ENCODE results near the gene FADS3.

Gene FADS3, protein sequence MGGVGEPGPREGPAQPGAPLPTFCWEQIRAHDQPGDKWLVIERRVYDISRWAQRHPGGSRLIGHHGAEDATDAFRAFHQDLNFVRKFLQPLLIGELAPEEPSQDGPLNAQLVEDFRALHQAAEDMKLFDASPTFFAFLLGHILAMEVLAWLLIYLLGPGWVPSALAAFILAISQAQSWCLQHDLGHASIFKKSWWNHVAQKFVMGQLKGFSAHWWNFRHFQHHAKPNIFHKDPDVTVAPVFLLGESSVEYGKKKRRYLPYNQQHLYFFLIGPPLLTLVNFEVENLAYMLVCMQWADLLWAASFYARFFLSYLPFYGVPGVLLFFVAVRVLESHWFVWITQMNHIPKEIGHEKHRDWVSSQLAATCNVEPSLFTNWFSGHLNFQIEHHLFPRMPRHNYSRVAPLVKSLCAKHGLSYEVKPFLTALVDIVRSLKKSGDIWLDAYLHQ

DNA sequence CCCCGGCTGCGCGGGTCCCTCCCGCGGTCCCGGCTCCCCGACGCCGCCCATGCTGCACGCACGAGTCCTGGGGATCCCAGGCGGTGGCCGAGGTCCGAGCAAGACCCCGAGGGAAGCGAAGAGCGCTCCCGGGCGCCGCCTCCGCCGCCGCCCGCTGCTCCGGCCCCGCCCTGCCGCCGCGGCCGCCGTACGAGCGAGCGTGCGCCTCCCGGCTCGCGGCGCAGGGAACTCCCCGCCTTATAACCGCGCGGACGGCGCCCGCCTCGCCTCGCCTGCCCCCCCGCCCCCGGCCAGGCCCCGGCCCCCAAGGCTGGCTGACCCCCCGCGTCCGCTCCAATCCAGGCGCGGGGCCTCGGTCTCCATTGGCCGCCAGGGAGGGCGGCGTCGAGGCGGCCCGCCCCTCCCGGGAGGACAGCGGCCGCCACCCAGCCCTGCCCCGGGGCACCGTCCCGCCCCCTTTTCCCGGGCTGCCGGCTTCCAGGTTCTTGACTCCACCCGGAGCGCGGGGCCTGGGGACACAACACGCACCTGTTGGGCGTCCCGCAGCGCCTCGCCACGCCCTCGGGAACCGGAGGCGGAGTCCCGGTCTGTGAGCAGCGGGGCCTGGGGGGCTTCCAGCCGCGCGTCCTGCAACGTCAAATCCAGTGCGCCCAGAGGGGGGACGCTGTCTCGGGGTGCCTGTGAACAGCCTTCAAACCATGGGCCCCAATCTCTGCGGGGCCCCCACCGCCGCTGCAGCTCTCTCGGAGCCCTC, at the start of gene FADS3:
FADS3 (minus strand) TSS at position 215 of the 754 bp plus-strand sequence; CDS start at position 51, 164 bp downstream.
- DNase-seq (ENCODE audit: low read depth) = peak; percentile 94
- H3K4me1 ChIP-seq (ENCODE audit: control insufficient read depth, insufficient read depth, low read length) = peaks cover 45% of the 10 kb centered on the region

DNA sequence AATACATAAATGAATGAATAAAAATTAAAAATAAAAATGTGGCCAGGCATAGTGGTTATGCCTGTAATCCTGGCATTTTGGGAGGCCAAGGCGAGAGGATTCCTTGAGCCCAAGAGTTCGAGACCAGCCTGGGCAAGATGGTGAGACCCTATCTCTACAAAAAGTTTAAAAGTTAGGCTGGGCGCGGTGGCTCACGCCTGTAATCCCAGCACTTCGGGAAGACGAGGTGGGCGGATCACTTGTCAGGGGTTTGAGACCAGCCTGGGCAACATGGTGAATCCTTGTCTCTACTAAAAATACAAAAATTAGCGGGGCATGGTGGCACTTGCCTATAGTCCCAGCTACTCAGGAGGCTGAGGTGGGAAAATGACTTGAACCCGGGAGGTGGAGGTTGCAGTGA, 49.1 kb upstream of the FADS3 start:
- DNase-seq (ENCODE audit: low read depth) = no peak
- Histone ChIP-seq H3K9me3 (ENCODE audit: control insufficient read depth, low read length) (peaks cover 17% of the 10 kb centered on the region), H3K4me1 (ENCODE audit: control insufficient read depth, insufficient read depth, low read length) (no peaks in the 10 kb centered on the region), H3K36me3 (ENCODE audit: control insufficient read depth, insufficient read depth, low read length, severe bottlenecking) (no peaks in the 10 kb centered on the region), H3K9ac (ENCODE audit: low read length) (no peak overlapping the region), H3K27me3 (replicated peaks; ENCODE audit: control insufficient read depth, insufficient read depth, low read length) (no peaks in the 10 kb centered on the region), H3K4me3 (ENCODE audit: low read length) (no peak overlapping the region)

More for the DNA sequence above, at the start of gene FADS3:
- Histone ChIP-seq H3K9ac (ENCODE audit: low read length) (peak within 1 kb of the TSS; percentile 97), H3K36me3 (ENCODE audit: control insufficient read depth, insufficient read depth, low read length, severe bottlenecking) (peaks cover 9% of the 10 kb centered on the region), H3K27me3 (replicated peaks; ENCODE audit: control insufficient read depth, insufficient read depth, low read length) (no peaks in the 10 kb centered on the region), H3K4me3 (ENCODE audit: low read length) (peak within 1 kb of the TSS; percentile 99), H3K9me3 (ENCODE audit: control insufficient read depth, low read length) (no peaks in the 10 kb centered on the region)

DNA sequence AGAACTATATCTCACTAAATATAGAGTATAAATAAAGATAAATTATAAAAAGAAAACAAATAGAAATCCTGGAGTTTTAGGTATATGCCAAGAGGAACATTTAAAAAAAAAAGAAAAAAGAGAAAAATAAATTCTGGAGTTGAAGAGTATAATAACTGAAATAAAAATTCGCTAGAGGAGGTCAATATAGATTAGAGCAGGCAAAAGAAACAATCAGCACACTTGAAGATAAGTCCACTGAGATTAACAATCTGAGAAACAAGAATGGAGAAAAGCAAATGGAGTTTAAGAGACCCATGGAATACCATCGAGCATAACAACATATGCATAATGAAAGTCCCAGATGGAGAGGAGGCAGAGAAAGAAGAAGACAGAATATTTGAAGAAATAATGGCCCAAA, 44.5 kb upstream of the FADS3 start:
- DNase-seq (ENCODE audit: low read depth) = no peak
- Histone ChIP-seq H3K4me1 (ENCODE audit: control insufficient read depth, insufficient read depth, low read length) (no peaks in the 10 kb centered on the region), H3K27me3 (replicated peaks; ENCODE audit: control insufficient read depth, insufficient read depth, low read length) (no peaks in the 10 kb centered on the region)

DNA sequence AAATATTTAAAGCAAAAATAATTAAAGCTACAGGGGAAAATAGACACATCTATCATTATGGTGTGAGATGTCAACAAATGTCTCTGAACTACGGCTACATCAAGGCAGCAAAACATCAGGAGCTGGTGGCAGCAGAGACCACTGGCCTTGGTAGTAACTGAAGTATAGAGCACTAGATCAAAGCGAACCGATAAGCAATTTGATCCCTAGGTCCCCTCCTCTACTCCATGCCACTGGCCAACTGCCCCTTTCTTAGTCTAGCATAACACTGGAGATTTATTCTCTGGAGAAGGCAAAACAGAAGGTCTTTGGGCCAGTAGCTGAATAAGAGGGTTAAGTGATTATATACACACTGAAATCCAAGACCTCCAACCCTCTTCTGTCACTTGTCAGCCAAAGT, 39.6 kb upstream of the FADS3 start:
- Histone ChIP-seq H3K36me3 (ENCODE audit: control insufficient read depth, insufficient read depth, low read length, severe bottlenecking) (no peaks in the 10 kb centered on the region), H3K9ac (ENCODE audit: low read length) (no peak overlapping the region), H3K4me3 (ENCODE audit: low read length) (no peak overlapping the region), H3K9me3 (ENCODE audit: control insufficient read depth, low read length) (peaks cover 1% of the 10 kb centered on the region), H3K27me3 (replicated peaks; ENCODE audit: control insufficient read depth, insufficient read depth, low read length) (no peaks in the 10 kb centered on the region), H3K4me1 (ENCODE audit: control insufficient read depth, insufficient read depth, low read length) (peaks cover 6% of the 10 kb centered on the region)
- DNase-seq (ENCODE audit: low read depth) = no peak

More for the DNA sequence above, 44.5 kb upstream of the FADS3 start:
- Histone ChIP-seq H3K9me3 (ENCODE audit: control insufficient read depth, low read length) (peaks cover 17% of the 10 kb centered on the region), H3K9ac (ENCODE audit: low read length) (no peak overlapping the region), H3K36me3 (ENCODE audit: control insufficient read depth, insufficient read depth, low read length, severe bottlenecking) (no peaks in the 10 kb centered on the region), H3K4me3 (ENCODE audit: low read length) (no peak overlapping the region)

- DNase-seq (ENCODE audit: low read depth) = peak; percentile 51
Observed at GRCh38 chr11:61928606-61929005, 37.3 kb upstream of the FADS3 start.

GRCh38 chr11:61927501-61927900, 36.2 kb upstream of the FADS3 start:
- no peak overlapping the region for H3K4me3 ChIP-seq (ENCODE audit: low read length)
- DNase-seq (ENCODE audit: low read depth) = no peak
- no peaks in the 10 kb centered on the region for H3K9me3 ChIP-seq (ENCODE audit: control insufficient read depth, low read length)
- H3K4me1 ChIP-seq (ENCODE audit: control insufficient read depth, insufficient read depth, low read length) = peaks cover 24% of the 10 kb centered on the region
- no peak overlapping the region for H3K9ac ChIP-seq (ENCODE audit: low read length)
- H3K27me3 ChIP-seq (replicated peaks; ENCODE audit: control insufficient read depth, insufficient read depth, low read length) = no peaks in the 10 kb centered on the region
- no peaks in the 10 kb centered on the region for H3K36me3 ChIP-seq (ENCODE audit: control insufficient read depth, insufficient read depth, low read length, severe bottlenecking)

More at GRCh38 chr11:61928606-61929005, 37.3 kb upstream of the FADS3 start:
- no peaks in the 10 kb centered on the region for H3K27me3 ChIP-seq (replicated peaks; ENCODE audit: control insufficient read depth, insufficient read depth, low read length)
- H3K4me1 ChIP-seq (ENCODE audit: control insufficient read depth, insufficient read depth, low read length) = peaks cover 14% of the 10 kb centered on the region
- H3K9me3 ChIP-seq (ENCODE audit: control insufficient read depth, low read length) = no peaks in the 10 kb centered on the region
- no peaks in the 10 kb centered on the region for H3K36me3 ChIP-seq (ENCODE audit: control insufficient read depth, insufficient read depth, low read length, severe bottlenecking)
- H3K4me3 ChIP-seq (ENCODE audit: low read length) = no peak overlapping the region
- no peak overlapping the region for H3K9ac ChIP-seq (ENCODE audit: low read length)

DNA sequence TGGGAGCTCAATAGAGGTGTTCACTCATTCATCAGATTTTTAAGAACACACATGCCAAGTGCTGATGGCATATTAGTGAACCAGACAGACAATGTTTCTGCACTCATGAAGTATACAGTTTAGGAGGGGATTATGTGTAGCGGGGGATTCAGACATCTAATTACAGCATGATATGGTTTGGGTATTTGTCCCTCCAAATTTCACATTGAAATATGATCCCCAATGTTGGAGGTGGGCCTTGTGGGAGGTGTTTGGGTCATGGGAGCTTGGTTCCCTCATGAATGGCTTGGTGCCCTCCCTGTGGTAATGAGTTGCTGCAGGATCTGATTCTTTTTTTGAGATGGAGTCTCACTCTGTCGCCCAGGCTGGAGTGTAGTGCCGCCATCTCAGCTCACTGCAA, 34.9 kb upstream of the FADS3 start:
- no peak overlapping the region for H3K9ac ChIP-seq (ENCODE audit: low read length)
- H3K27me3 ChIP-seq (replicated peaks; ENCODE audit: control insufficient read depth, insufficient read depth, low read length) = no peaks in the 10 kb centered on the region
- DNase-seq (ENCODE audit: low read depth) = no peak
- H3K36me3 ChIP-seq (ENCODE audit: control insufficient read depth, insufficient read depth, low read length, severe bottlenecking) = no peaks in the 10 kb centered on the region
- no peaks in the 10 kb centered on the region for H3K9me3 ChIP-seq (ENCODE audit: control insufficient read depth, low read length)
- H3K4me3 ChIP-seq (ENCODE audit: low read length) = no peak overlapping the region
- H3K4me1 ChIP-seq (ENCODE audit: control insufficient read depth, insufficient read depth, low read length) = peaks cover 24% of the 10 kb centered on the region

DNA sequence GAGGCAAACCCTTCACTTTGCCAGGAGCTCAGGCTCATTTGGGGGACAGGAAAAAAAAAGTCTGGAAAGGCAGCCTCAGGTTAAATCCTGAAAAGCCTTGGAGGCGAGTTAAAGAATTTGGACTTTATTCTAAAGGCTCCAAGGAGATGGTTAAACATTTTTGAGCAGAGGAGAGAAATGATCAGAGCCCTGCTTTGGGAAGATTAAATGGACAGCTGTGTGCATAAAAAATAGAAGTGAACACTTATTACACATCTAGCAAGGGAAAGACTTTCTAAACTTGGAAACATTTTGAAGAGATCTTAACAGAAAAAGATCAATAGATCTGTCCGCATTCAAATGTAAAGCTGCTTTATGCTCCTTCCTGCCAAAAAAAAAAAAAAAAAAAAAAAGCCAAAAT, 34.4 kb upstream of the FADS3 start:
- no peak overlapping the region for H3K4me3 ChIP-seq (ENCODE audit: low read length)
- DNase-seq (ENCODE audit: low read depth) = no peak
- no peaks in the 10 kb centered on the region for H3K9me3 ChIP-seq (ENCODE audit: control insufficient read depth, low read length)
- no peaks in the 10 kb centered on the region for H3K27me3 ChIP-seq (replicated peaks; ENCODE audit: control insufficient read depth, insufficient read depth, low read length)
- H3K9ac ChIP-seq (ENCODE audit: low read length) = no peak overlapping the region
- H3K36me3 ChIP-seq (ENCODE audit: control insufficient read depth, insufficient read depth, low read length, severe bottlenecking) = no peaks in the 10 kb centered on the region
- peaks cover 24% of the 10 kb centered on the region for H3K4me1 ChIP-seq (ENCODE audit: control insufficient read depth, insufficient read depth, low read length)

- no peak for DNase-seq (ENCODE audit: low read depth)
- H3K9ac ChIP-seq (ENCODE audit: low read length) = peak overlapping the region; percentile 74
- H3K9me3 ChIP-seq (ENCODE audit: control insufficient read depth, low read length) = no peaks in the 10 kb centered on the region
- H3K4me3 ChIP-seq (ENCODE audit: low read length) = peak overlapping the region; percentile 2
- peaks cover 30% of the 10 kb centered on the region for H3K4me1 ChIP-seq (ENCODE audit: control insufficient read depth, insufficient read depth, low read length)
- no peaks in the 10 kb centered on the region for H3K36me3 ChIP-seq (ENCODE audit: control insufficient read depth, insufficient read depth, low read length, severe bottlenecking)
- H3K27me3 ChIP-seq (replicated peaks; ENCODE audit: control insufficient read depth, insufficient read depth, low read length) = no peaks in the 10 kb centered on the region
Observed at GRCh38 chr11:61924064-61924455, 32.7 kb upstream of the FADS3 start.

DNA sequence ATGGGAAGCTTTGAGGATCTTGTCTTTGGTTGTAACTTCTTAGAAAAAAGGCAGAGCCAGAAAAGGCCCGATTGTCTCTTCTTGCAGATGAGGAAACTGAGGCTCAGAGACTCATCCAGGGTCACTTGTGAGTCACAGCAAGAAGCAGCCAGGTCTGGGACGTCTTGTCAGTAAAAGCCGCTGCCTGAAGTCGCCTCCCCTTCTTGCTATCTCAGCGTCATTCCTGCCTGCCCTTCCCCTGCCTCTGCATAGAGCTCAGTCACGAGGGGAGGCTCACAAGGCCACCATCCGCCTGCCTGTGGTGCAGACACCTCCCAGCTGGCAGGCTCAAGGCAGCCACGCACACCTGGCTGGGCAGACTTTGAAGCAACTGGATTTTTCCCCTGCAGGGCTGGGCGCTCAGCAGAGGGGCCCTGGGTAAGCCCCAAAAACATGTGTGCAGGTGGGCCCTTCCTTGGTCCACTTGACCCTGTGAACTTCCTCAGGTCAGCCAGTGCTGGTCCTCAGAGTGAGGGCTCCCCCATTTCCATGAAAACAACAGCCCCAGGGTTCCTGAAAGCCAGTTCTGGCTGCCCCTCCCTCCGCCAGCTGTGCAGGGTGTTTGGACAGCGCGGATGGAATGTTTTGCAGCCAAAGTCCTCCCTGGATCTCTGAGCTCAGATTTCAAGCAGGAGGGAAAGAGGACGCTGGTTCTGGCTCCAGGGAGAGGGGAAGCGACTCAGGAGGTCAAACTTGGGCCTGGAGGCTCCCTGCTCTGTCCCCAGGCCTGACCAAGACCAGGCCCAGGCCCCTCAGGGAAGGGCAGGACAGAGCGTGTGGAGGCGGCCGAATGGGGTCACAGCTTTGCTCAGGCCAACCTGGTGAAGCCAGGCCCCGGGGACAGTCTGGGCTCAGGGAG, 32.1 kb upstream of the FADS3 start:
- Histone ChIP-seq H3K36me3 (ENCODE audit: control insufficient read depth, insufficient read depth, low read length, severe bottlenecking) (no peaks in the 10 kb centered on the region), H3K27me3 (replicated peaks; ENCODE audit: control insufficient read depth, insufficient read depth, low read length) (no peaks in the 10 kb centered on the region), H3K4me3 (ENCODE audit: low read length) (peak overlapping the region; percentile 26), H3K9me3 (ENCODE audit: control insufficient read depth, low read length) (no peaks in the 10 kb centered on the region), H3K4me1 (ENCODE audit: control insufficient read depth, insufficient read depth, low read length) (peaks cover 29% of the 10 kb centered on the region), H3K9ac (ENCODE audit: low read length) (peak overlapping the region; percentile 74)
- DNase-seq (ENCODE audit: low read depth) = peak; percentile 87
